NCI-H748 (cell line): ENCODE results near the gene UBALD1.

Source experiments
- DNase-seq: peaks from one replicate; lab custom pipeline; 2025; ENCODE audit not compliant: unreplicated experiment; lab: John Stamatoyannopoulos, UW

The UBALD1 gene

GRCh38 chr16:4616047-4616811 is 1.5 kb upstream of the UBALD1 start:
- peak; percentile 99 for DNase-seq

- DNase-seq = no peak
These were observed 827 bp upstream of the UBALD1 start for GRCh38 chr16:4615384-4616046.

- DNase-seq = peak; percentile 51
These were observed 785 bp downstream of the UBALD1 start for GRCh38 chr16:4613636-4614570.

- DNase-seq = no peak
These were observed 1.6 kb downstream of the UBALD1 start for GRCh38 chr16:4612977-4613635.

GRCh38 chr16:4612474-4612931 is 2.2 kb downstream of the UBALD1 start:
- DNase-seq = no peak

- no peak for DNase-seq
These were observed 3.2 kb downstream of the UBALD1 start for GRCh38 chr16:4611337-4612021.

GRCh38 chr16:4610011-4611005 is 4.4 kb downstream of the UBALD1 start:
- no peak for DNase-seq

- no peak for DNase-seq
These were observed 5.3 kb downstream of the UBALD1 start for GRCh38 chr16:4609200-4610010.

- no peak for DNase-seq
These were observed 6.0 kb downstream of the UBALD1 start for GRCh38 chr16:4608704-4608980.

- no peak for DNase-seq
These were observed 6.6 kb downstream of the UBALD1 start for GRCh38 chr16:4607841-4608703.

- no peak for DNase-seq
These were observed 8.3 kb downstream of the UBALD1 start for GRCh38 chr16:4606354-4606753.

GRCh38 chr16:4604401-4604800 is 10.3 kb downstream of the UBALD1 start:
- no peak for DNase-seq

GRCh38 chr16:4603624-4604170 is 11.0 kb downstream of the UBALD1 start:
- DNase-seq = no peak

- DNase-seq = no peak
These were observed 12.4 kb downstream of the UBALD1 start for GRCh38 chr16:4602331-4602730.

- no peak for DNase-seq
These were observed 12.9 kb downstream of the UBALD1 start for GRCh38 chr16:4601864-4602186.

GRCh38 chr16:4601036-4601863 is 13.4 kb downstream of the UBALD1 start:
- DNase-seq = no peak

- DNase-seq = no peak
These were observed 15.1 kb downstream of the UBALD1 start for GRCh38 chr16:4599545-4599944.
